Gastroesophageal sphincter (tissue), 4 donors: ENCODE data around the gene WWC2. TPM values are rescaled to one million over a fixed set of nuclear protein-coding genes. Genes with fewer than 3 reads are reported as not detected.

ENCODE experiments used
- ATAC-seq: fragments of 150-250 bp; one replicate; pipeline ENCODE4 v1.9.1; 2016; ENCODE audit warnings: mild to moderate bottlenecking, moderate library complexity
- H3K27ac ChIP-seq, 4 donors: fragments of 200-600 bp; sonication (generic) in 3 of 4; 1 replicate in 3 of 4; 2 replicates in 1 of 4; pipeline ENCODE4 v1.5.1; 2016 to 2019
- H3K27me3 ChIP-seq: fragments of 200-600 bp; sonication (generic); one replicate; pipeline ENCODE4 v1.5.1; 2019
- H3K36me3 ChIP-seq, 2 donors: fragments of 200-600 bp; sonication (generic); one replicate each; pipeline ENCODE4 v1.5.1; 2019; ENCODE audit warnings: control low read depth in 1 of 2
- H3K4me1 ChIP-seq, 3 donors: fragments of 200-600 bp; sonication (generic); 1 replicate in 2 of 3; 2 replicates in 1 of 3; pipeline ENCODE4 v1.5.1; 2016 to 2019; ENCODE audit warnings: control low read depth in 2 of 3
- H3K4me3 ChIP-seq, 2 donors: fragments of 200-600 bp; sonication (generic); one replicate each; pipeline ENCODE4 v1.5.1; 2019; ENCODE audit warnings: mild to moderate bottlenecking in 1 of 2, moderate library complexity in 1 of 2
- H3K9me3 ChIP-seq, 3 donors: fragments of 200-600 bp; sonication (generic); one replicate each; pipeline ENCODE4 v1.5.1; 2017 to 2019; ENCODE audit warnings: control low read depth in 2 of 3
- EP300 ChIP-seq: sonication (generic); formaldehyde crosslinking; IDR thresholded peaks from one replicate; pipeline ENCODE4 v1.6.1; 2017; ENCODE audit warnings: antibody characterized with exemption, mild to moderate bottlenecking
- POLR2A ChIP-seq, 2 donors: fragments of 450-650 bp; IDR thresholded peaks; one replicate each; pipeline ENCODE4 v1.6.1; 2017; ENCODE audit warnings: antibody characterized with exemption in 2 of 2, mild to moderate bottlenecking in 2 of 2, moderate library complexity in 1 of 2
- POLR2AphosphoS5 ChIP-seq: sonication (generic); formaldehyde crosslinking; IDR thresholded peaks from one replicate; pipeline ENCODE4 v1.6.1; 2017; ENCODE audit warnings: antibody characterized with exemption
- WGBS, 2 donors: methylation state at CpG; one replicate each; pipeline ENCODE4 v1.1.5; 2018; ENCODE audit warnings: low coverage in 1 of 2; 5-methylcytosine and 5-hydroxymethylcytosine counted together
- total RNA-seq, 4 donors: library from RNA; depleted of rRNA; stranded (reverse); fragments of >200 nt; gene quantifications; one replicate each; pipeline ENCODE4 v1.1.0, GENCODE V29; 2016
- TF ChIP-seq, protein P1 (sequence below), 4 experiments: fragments of 200-600 bp in 2 of 4; fragments of 450-650 bp in 2 of 4; sonication (generic) in 1 of 4; IDR thresholded peaks; one replicate each; pipeline ENCODE4 v1.5.1; 2017 to 2019; ENCODE audit warnings: antibody characterized with exemption in 4 of 4, mild to moderate bottlenecking in 2 of 4, moderate library complexity in 2 of 4

The WWC2 gene
- total RNA-seq, 4 donors from 2014 or later = 23.0 to 42.0 (median 37.2) TPM

DNA sequence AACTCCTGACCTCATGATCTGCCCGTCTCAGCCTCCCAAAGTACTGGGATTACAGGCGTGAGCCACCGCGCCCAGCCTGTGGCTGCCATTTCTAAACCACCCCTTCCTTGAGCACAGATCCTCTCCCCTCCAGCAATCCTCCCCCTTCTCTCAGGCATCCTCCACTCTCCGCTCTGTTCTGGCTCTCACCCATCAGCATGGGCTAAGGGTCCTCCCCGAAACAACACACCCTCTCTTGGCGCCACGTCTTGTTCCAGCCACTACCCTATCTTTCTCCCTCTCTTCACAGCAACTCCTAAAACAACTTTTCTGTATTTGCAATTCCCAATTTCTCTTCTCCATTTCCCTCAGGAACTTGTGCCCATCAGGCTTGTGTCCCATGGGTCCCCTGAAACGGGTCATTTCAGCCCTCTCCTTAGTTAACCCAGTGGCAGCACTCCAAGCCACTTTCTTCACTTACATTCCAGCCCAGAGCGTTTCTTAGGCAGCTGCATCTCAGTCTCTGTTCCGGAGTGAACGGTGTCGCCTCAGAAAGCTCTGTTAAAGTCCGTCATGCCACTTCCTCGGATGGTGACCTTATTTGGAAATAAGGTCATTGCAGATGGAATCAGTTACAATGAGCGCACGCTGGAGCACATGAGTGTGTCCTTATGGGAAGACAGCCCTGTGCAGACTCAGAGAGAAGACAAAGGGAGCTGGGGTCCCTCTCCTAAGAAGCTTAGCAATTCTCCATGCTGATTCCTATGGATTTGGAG, 251.4 kb downstream of the WWC2 start:
- H3K27me3 ChIP-seq = peaks cover 30% of the 10 kb centered on the region
- WGBS, 2 donors = 83 to 99% methylated on average over 7 to 14 of the region's 17 CpGs
- H3K27ac ChIP-seq = no peak overlapping the region
- H3K36me3 ChIP-seq = no peaks in the 10 kb centered on the region
- no peaks in the 10 kb centered on the region for H3K9me3 ChIP-seq
- ATAC-seq = no peak
- TF ChIP-seq, protein P1, sequence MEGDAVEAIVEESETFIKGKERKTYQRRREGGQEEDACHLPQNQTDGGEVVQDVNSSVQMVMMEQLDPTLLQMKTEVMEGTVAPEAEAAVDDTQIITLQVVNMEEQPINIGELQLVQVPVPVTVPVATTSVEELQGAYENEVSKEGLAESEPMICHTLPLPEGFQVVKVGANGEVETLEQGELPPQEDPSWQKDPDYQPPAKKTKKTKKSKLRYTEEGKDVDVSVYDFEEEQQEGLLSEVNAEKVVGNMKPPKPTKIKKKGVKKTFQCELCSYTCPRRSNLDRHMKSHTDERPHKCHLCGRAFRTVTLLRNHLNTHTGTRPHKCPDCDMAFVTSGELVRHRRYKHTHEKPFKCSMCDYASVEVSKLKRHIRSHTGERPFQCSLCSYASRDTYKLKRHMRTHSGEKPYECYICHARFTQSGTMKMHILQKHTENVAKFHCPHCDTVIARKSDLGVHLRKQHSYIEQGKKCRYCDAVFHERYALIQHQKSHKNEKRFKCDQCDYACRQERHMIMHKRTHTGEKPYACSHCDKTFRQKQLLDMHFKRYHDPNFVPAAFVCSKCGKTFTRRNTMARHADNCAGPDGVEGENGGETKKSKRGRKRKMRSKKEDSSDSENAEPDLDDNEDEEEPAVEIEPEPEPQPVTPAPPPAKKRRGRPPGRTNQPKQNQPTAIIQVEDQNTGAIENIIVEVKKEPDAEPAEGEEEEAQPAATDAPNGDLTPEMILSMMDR (IDR thresholded peaks at IDR 0.05) = no peak
- TF ChIP-seq EP300 (no peak), POLR2A (IDR thresholded peaks at IDR 0.05) (no peak), POLR2AphosphoS5 (no peak)
- H3K4me3 ChIP-seq = no peak overlapping the region
- no peaks in the 10 kb centered on the region for H3K4me1 ChIP-seq

DNA sequence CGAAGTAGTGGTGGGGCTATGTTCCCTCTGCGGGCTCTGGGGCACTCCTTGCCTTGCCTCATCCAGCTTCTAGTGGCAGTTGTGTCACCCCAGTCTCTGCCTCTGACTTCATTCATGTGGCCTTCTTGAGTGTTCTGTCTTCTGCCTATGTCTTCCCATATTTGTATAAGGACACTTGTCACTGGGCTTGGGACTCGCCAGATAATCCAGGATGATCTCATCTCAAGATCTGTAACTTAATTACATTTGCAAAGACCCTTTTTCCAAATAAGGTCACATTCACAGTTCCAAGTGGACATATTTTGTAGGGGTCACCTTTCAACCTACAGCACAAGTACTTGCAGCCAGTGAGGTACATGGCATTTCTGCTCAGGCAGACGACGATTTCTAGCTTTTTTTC, 253.5 kb downstream of the WWC2 start:
- Histone ChIP-seq H3K27me3 (peaks cover 21% of the 10 kb centered on the region), H3K4me1 (no peaks in the 10 kb centered on the region), H3K27ac (no peak overlapping the region), H3K9me3 (no peaks in the 10 kb centered on the region), H3K36me3 (no peaks in the 10 kb centered on the region), H3K4me3 (no peak overlapping the region)
- 61 to 74% methylated on average over 3 to 4 of the region's 5 CpGs for WGBS, 2 donors
- TF ChIP-seq POLR2A (IDR thresholded peaks at IDR 0.05) = no peak
- ATAC-seq = no peak

DNA sequence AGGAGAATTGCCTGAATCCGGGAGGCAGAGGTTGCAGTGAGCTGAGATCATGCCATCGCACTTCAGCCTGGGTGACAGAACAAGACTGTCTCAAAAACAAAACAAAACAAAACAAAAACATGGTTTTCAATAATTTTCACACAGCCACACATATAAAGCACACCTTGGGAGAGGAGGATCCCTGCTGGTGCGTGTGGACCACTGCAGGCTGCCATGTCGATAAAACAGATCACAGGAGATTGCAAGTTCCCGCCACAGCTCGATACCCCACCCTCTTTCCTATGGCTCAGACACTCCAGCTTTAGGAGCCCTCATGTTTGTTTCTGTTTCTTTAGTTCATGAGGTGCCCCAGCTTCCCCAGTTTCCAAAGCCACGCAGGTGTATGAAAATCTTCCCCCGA, 254.5 kb downstream of the WWC2 start:
- Histone ChIP-seq H3K36me3 (no peaks in the 10 kb centered on the region), H3K4me1 (no peaks in the 10 kb centered on the region), H3K9me3 (no peaks in the 10 kb centered on the region), H3K4me3 (no peak overlapping the region), H3K27ac (no peak overlapping the region), H3K27me3 (peaks cover 12% of the 10 kb centered on the region)
- WGBS, 2 donors = 58 to 85% methylated on average over 4 to 7 of the region's 8 CpGs
- TF ChIP-seq POLR2AphosphoS5 (no peak), POLR2A (IDR thresholded peaks at IDR 0.05) (no peak), EP300 (no peak)
- TF ChIP-seq, protein P1 (IDR thresholded peaks at IDR 0.05) = no peak
- ATAC-seq = no peak

DNA sequence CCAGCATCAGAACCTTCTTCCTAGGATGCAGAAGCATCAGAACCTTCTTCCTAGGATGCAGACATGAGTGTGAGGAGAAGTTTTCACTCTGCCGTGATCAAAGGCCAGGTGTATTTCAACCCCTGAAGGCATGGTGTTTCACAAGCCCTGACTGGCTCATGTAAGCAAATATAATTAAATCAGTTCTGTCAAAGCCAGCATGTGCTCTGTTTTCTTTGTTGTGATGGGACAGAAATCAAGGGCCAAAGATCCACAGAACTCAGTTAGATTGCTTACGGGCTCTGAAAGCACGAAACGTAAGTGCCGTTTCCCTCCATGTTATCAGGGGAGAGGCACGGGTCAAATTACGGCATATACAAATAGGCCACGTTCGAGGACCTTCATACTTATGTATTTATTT, 255.2 kb downstream of the WWC2 start:
- ATAC-seq = no peak
- WGBS, 2 donors = 69 to 77% methylated on average over 8 to 9 of the region's 9 CpGs
- H3K9me3 ChIP-seq = no peaks in the 10 kb centered on the region
- no peaks in the 10 kb centered on the region for H3K4me1 ChIP-seq
- H3K4me3 ChIP-seq = no peak overlapping the region
- H3K36me3 ChIP-seq = no peaks in the 10 kb centered on the region
- TF ChIP-seq POLR2A (IDR thresholded peaks at IDR 0.05) (no peak), EP300 (no peak), POLR2AphosphoS5 (no peak)
- TF ChIP-seq, protein P1 (IDR thresholded peaks at IDR 0.05) = no peak
- no peak overlapping the region for H3K27ac ChIP-seq
- H3K27me3 ChIP-seq = peaks cover 5% of the 10 kb centered on the region

DNA sequence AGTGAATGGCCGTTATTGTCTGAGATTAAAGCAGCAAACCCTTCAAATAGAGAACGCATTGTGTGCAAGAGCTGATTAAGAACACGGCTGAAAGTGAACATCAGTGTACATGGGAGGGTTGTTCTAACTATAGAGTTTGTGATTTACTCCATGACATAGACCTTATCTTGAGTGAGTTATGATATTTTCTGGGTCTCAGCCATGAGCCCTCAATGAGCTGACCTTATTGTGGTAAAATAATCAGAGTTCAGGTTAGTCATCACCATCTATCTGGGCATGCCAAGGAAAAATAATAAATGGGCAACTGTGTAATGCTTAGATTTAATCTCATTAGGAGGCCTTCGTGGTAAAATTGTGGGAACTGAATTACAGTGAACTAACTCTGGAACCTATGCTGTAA, 256.3 kb downstream of the WWC2 start:
- no peak overlapping the region for H3K27ac ChIP-seq
- H3K36me3 ChIP-seq = no peaks in the 10 kb centered on the region
- H3K27me3 ChIP-seq = peaks cover 5% of the 10 kb centered on the region
- H3K9me3 ChIP-seq = no peaks in the 10 kb centered on the region
- TF ChIP-seq EP300 (no peak), POLR2A (IDR thresholded peaks at IDR 0.05) (no peak), POLR2AphosphoS5 (no peak)
- TF ChIP-seq, protein P1 (IDR thresholded peaks at IDR 0.05) = no peak
- H3K4me3 ChIP-seq = no peak overlapping the region
- H3K4me1 ChIP-seq = no peaks in the 10 kb centered on the region
- no peak for ATAC-seq
- WGBS, 2 donors = 46 to 63% methylated on average over 4 of the region's 4 CpGs
